ENCODE data around the gene ITPR2.

Gene ITPR2

GRCh38 chr12:26741584-26742227 lies 91.3 kb downstream of the ITPR2 start:
- no peaks in the 10 kb centered on the region for H3K27me3 ChIP-seq (ENCODE audit: low read depth, low read length)
- H2AFZ ChIP-seq (ENCODE audit: low read depth, low read length), result no peak overlapping the region
- no peak overlapping the region for H3K9ac ChIP-seq (ENCODE audit: low read length)
- peaks cover 5% of the 10 kb centered on the region; the same call in 1 of the 2 replicates for H4K20me1 ChIP-seq (ENCODE audit: insufficient read depth, low read length)
- TF ChIP-seq EZH2phosphoT487 (IDR thresholded peaks at IDR 0.05; ENCODE audit: low read depth) (no peak), CTCF (IDR thresholded peaks at IDR 0.05; ENCODE audit: low read depth, low read length) (no peak)
- peaks cover 26% of the 10 kb centered on the region for H3K36me3 ChIP-seq (replicated peaks; ENCODE audit: low read depth, low read length)
- H3K27ac ChIP-seq (ENCODE audit: low read length), result no peak overlapping the region
- no peak overlapping the region for H3K4me3 ChIP-seq (ENCODE audit: low read length)
- H3K4me1 ChIP-seq (ENCODE audit: low read length), result peaks cover 64% of the 10 kb centered on the region
- peaks cover 92% of the 10 kb centered on the region for H3K79me2 ChIP-seq (ENCODE audit: low read length)
- H3K9me3 ChIP-seq (ENCODE audit: insufficient read depth, low read length), result peaks cover 10% of the 10 kb centered on the region
- no peak overlapping the region for H3K4me2 ChIP-seq (ENCODE audit: low read length)

- Histone ChIP-seq H3K4me3 (ENCODE audit: low read length) (no peak overlapping the region), H2AFZ (ENCODE audit: low read depth, low read length) (no peak overlapping the region), H3K9ac (ENCODE audit: low read length) (no peak overlapping the region), H3K27ac (ENCODE audit: low read length) (no peak overlapping the region), H3K9me3 (ENCODE audit: insufficient read depth, low read length) (peaks cover 10% of the 10 kb centered on the region), H3K27me3 (ENCODE audit: low read depth, low read length) (no peaks in the 10 kb centered on the region), H3K4me1 (ENCODE audit: low read length) (peaks cover 64% of the 10 kb centered on the region), H3K36me3 (replicated peaks; ENCODE audit: low read depth, low read length) (peaks cover 26% of the 10 kb centered on the region), H3K79me2 (ENCODE audit: low read length) (peaks cover 92% of the 10 kb centered on the region), H4K20me1 (ENCODE audit: insufficient read depth, low read length) (peaks cover 5% of the 10 kb centered on the region; the same call in 1 of the 2 replicates), H3K4me2 (ENCODE audit: low read length) (no peak overlapping the region)
- TF ChIP-seq CTCF (IDR thresholded peaks at IDR 0.05; ENCODE audit: low read depth, low read length) (no peak), EZH2phosphoT487 (IDR thresholded peaks at IDR 0.05; ENCODE audit: low read depth) (no peak)
Measured at GRCh38 chr12:26740991-26741390, 92.0 kb downstream of the ITPR2 start.

- peaks cover 26% of the 10 kb centered on the region for H3K36me3 ChIP-seq (replicated peaks; ENCODE audit: low read depth, low read length)
- H3K9ac ChIP-seq (ENCODE audit: low read length), result no peak overlapping the region
- TF ChIP-seq CTCF (IDR thresholded peaks at IDR 0.05; ENCODE audit: low read depth, low read length) (no peak), EZH2phosphoT487 (IDR thresholded peaks at IDR 0.05; ENCODE audit: low read depth) (no peak)
Measured at GRCh38 chr12:26740348-26740747, 92.6 kb downstream of the ITPR2 start.

GRCh38 chr12:26737487-26738030 lies 95.4 kb downstream of the ITPR2 start:
- peak overlapping the region; percentile 76 for H3K27ac ChIP-seq (ENCODE audit: low read length)
- H3K4me2 ChIP-seq (ENCODE audit: low read length), result peak overlapping the region; percentile 67

More at GRCh38 chr12:26740348-26740747, 92.6 kb downstream of the ITPR2 start:
- Histone ChIP-seq H3K27ac (ENCODE audit: low read length) (no peak overlapping the region), H2AFZ (ENCODE audit: low read depth, low read length) (no peak overlapping the region), H3K9me3 (ENCODE audit: insufficient read depth, low read length) (peaks cover 10% of the 10 kb centered on the region), H3K4me3 (ENCODE audit: low read length) (no peak overlapping the region), H4K20me1 (ENCODE audit: insufficient read depth, low read length) (peaks cover 5% of the 10 kb centered on the region; the same call in 1 of the 2 replicates), H3K4me1 (ENCODE audit: low read length) (peaks cover 64% of the 10 kb centered on the region), H3K4me2 (ENCODE audit: low read length) (no peak overlapping the region), H3K79me2 (ENCODE audit: low read length) (peaks cover 92% of the 10 kb centered on the region), H3K27me3 (ENCODE audit: low read depth, low read length) (no peaks in the 10 kb centered on the region)

More at GRCh38 chr12:26737487-26738030, 95.4 kb downstream of the ITPR2 start:
- peaks cover 76% of the 10 kb centered on the region for H3K4me1 ChIP-seq (ENCODE audit: low read length)
- H3K27me3 ChIP-seq (ENCODE audit: low read depth, low read length), result no peaks in the 10 kb centered on the region
- H3K4me3 ChIP-seq (ENCODE audit: low read length), result peak overlapping the region; percentile 58
- peak overlapping the region; percentile 52; the same call in 1 of the 2 replicates for H3K9ac ChIP-seq (ENCODE audit: low read length)
- peaks cover 96% of the 10 kb centered on the region for H3K79me2 ChIP-seq (ENCODE audit: low read length)
- no peaks in the 10 kb centered on the region for H4K20me1 ChIP-seq (ENCODE audit: insufficient read depth, low read length)
- H3K9me3 ChIP-seq (ENCODE audit: insufficient read depth, low read length), result peaks cover 10% of the 10 kb centered on the region
- no peak overlapping the region for H2AFZ ChIP-seq (ENCODE audit: low read depth, low read length)
- peaks cover 23% of the 10 kb centered on the region for H3K36me3 ChIP-seq (replicated peaks; ENCODE audit: low read depth, low read length)
- TF ChIP-seq EZH2phosphoT487 (IDR thresholded peaks at IDR 0.05; ENCODE audit: low read depth) (no peak), CTCF (IDR thresholded peaks at IDR 0.05; ENCODE audit: low read depth, low read length) (no peak)

Data from OCI-LY3 (cell line).